ENCODE data around the gene FCHSD2. TPM values are rescaled to one million over a fixed set of nuclear protein-coding genes. Genes with fewer than 3 reads are reported as not detected.
A peak's percentile ranks its signal among the peaks of the same experiment; 100 is the strongest.

FCHSD2 gene
- 2.9 and 4.8 TPM in 2 replicates for total RNA-seq (2014; rRNA removed; shearing (Covaris generic))

DNA sequence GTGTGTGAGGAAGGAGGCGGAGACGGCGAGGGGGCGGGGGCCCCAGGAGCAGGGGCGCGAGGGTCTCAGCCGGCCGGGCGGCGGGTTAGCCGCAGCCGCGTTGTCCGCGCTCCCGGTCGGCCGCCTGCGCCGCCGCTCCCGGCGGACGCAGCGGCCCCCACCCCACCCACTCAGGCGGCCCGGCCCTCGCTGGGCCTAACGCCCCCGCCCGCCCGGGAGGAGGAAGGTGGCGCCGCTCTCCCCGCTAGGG lies at the start of gene FCHSD2:
TSS of gene FCHSD2 (minus strand) at position 191 of the 250 bp plus-strand sequence. CDS start 441 bp downstream, outside the sequence.
- DNase-seq (ENCODE audit: low spot score): no peak

DNA sequence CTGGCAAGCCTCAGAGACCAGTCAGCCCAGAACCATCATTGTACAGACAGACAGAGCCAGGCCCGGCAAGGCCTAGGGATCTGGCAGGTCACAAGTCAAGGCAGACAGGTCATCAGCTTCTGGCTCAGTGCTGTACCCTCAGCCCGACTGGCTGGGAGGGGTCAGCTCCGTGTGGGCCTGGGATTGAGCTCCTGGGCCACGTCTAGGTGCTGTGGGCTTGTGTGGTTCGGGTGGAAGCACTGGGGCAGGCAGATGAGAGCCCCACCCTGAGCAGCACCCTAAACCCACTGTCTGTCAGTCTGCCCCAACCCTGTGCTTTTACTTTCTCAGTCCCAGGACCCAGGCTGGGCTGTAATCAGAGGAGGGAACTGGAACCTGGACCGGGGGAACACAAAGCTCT lies 49.0 kb upstream of the FCHSD2 start:
- DNase-seq (ENCODE audit: low spot score): no peak

DNA sequence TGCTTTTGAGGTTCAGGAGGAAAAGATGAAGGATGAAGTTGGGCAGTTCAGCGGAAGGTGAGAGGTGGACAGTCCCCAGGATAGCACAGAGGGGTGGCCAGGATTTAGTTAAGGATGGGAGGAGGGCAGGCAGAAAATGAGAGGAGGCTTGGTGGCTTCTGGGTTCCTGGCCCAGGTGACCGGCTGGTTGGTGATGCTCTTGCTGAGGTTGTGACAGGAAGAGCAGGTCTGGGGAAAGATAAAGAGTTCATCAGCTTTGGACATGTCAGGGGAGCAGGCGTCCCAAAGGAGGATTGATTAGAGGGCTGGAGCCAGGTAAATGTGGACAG lies 48.4 kb upstream of the FCHSD2 start:
- DNase-seq (ENCODE audit: low spot score): no peak

DNA sequence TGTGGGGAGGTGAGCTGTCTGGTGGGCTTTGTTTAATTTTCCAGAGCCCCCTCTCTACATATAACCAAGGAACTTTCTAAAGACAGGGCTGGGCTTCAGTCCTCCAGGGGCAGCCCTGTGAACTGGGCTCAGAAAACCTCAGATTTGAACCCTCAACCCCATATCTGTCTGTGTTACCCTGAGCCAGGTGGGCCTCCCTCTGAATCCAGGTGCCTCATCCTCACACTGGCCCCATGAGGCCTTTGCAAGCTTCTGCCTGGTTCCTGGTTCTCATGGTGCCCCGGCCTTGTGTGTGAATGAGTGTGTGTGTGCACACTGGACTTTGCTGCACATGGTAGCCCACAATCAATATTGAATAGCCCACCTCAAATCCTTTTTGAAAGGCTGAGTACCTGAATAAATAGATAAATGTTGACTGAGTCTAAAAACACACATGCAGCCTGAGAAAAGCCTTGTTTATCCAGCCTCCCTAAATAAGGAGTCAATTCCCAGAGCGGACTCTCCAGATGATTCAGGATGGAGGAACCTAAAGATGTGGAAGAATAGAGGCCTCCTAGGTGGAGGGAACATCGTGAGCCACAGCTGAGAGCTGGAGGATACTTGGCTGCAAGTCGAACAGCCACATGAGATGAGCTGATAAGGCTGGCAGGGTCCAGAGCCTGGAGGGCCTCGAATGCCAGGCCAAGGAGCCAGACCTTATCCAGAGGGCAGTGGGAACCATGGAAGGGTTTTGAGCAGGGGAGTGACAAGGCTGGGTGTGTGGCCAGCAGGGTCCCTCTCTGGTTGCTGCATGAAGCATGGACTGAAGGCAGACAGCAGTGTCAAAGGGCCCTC lies 47.8 kb upstream of the FCHSD2 start:
- no peak for DNase-seq (ENCODE audit: low spot score)

DNA sequence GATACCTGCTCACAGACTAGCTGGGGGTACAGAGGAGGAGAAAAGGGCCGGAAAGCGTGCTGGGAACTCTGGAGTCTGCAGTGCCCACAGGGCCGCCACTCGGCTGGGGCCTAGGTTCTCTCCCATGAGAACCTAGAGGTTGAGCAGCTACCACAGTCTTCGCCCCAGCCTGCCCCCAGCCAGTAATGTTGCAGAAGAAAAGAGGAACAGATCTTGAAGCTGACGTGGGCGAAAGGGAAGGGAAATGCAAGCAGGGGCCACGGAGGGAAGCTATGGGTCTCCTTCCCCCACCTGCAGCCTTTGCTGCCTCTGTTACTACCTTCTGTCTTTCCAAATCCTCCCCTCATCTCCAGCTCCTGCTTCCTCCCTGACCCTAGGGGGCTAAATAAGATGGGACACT lies 47.2 kb upstream of the FCHSD2 start:
- DNase-seq (ENCODE audit: low spot score): no peak

DNA sequence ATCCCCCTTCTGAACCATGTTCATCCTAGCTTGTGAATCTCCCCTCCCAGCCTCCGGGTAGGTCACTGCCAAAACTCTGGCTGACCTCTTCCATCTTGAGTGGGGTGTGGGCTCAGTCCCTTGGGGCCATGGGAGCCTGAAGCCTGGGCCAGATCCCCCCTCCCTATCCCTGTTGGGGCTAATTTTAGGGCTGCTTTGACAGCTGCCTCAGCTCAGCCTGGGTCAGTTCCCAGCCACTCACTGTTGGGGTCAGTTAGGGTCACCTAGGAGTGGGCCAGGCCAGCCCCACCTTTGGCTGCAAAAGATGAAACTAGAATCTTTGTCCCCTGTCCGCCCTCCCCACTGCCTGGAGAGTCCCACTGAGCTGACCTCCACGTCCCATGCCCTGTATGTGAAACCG lies 46.2 kb upstream of the FCHSD2 start:
- DNase-seq (ENCODE audit: low spot score): no peak

DNA sequence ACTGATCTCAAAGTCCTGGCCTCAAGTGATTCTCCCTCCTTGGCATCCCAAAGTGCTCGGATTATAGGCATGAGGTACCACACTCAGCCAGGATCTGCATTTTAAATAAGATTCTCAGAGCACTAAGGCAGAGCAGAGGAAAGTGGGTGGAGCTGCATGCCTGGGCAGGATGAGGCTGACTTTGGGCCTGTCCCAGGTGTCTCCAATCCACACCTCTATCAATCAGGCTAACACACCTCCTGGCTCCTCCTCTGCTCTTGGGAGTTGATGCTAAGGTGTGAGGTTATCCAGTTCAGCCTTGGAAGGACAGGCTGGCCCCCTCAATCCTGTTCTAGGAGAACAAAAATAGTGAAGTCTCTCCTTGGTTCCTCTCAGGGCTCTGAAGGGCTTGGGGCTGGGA lies 45.7 kb upstream of the FCHSD2 start:
- DNase-seq (ENCODE audit: low spot score): peak; percentile 57

DNA sequence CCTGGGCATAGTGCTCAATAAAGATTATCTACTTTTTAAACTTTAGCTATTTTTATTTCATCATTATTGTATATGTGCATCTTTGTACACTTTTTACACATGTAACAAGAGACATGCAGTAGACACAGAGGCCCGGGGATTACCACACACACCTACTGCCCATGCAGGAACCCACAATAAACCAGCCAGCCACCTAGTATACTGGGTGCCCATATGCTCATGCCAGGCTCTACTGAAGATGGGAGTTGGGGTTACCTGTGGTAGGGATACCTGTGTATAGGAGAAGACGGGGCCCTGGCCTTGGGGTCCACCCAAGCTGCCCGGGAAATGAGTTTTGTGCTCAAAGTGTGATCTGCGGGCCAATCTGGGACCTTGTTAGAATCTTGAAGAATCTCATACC lies 44.8 kb upstream of the FCHSD2 start:
- DNase-seq (ENCODE audit: low spot score): no peak

DNA sequence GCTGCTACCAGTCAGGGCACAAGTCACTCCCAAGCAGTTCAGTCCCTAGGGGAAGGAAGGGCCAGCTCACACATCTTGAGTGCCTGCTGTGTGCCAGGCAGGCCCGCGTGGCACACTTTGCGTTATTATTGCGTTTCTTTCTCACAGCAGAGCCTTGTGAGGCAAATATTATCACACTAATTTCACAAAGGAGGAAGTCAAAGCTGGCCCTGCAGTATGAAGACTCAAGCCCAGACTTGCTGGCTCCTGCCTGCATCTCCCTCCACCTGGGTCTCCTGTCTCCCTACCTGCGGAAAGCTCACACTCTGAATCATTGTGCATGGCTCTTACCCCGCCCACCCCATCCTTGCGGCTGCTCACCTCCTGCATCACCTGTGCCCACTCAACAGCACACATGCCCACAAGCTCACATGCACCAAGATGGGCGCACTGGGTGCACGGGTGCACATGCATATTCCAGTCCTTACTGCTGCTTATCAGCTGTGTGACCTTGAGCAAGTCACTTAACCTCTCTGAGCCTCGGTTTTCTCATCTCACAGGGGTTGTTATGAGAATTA lies 44.3 kb upstream of the FCHSD2 start:
- DNase-seq (ENCODE audit: low spot score): no peak

DNA sequence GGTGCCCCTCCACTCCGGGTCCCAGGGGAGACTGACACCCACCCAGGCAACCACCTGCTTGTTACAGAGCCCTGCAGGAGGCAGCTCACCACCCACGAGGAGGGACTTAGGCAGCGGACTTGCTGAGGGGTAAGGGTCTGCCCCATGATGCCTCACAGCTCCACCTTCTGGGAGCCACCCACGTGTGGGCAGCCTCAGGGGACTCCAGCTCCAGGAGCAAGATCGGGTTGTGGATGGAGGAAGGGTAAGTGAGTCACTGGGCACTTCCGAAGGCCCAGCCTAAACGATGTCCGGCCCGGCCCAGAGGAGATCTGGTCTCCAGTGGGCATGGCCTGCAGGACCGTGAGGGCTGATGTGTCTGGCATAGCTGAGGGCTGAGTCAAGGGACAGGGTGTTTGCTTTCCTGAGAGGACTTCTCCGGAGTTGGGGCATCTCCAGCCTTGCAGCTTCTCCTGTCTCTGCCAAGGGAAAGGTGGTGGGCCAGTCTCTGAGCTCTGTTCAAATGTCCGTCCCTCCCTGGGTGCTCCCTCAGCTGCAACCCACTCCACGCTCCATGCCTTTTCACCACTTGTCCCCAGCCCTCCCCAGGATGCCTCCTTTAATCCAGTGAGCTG lies 43.7 kb upstream of the FCHSD2 start:
- no peak for DNase-seq (ENCODE audit: low spot score)

DNA sequence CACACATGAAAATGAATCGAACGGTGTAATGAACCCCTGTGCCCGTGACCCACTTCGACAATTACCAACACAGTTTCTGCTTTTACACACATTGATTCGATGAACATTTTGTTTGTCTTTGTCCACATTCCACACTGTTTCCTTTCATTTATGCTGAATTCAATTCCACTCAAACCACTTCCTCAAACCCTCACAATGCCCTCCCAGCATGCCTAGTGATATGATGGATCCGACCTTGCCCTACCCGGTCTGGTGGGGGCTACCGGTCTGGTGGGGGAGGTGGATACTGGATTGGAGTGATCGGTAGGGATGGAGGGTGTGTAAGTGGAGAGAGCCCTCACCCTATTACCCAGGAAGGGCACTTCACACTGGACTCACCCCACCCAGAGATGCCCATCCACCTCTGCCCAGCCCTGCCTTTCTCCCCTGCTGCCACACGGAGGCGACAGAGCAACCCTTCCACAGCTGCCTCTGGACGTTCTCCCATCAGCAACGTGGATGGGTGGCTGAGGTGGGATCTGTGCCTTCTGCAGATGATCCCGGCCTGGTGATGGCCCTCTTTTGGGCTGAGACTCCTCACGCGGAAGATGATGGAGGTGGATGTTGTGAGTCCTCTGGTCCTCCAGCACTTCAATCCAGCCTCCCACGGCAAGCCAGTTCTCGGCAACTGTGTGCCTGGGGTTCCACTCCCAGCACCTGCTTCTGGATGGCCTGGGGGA lies 43.0 kb upstream of the FCHSD2 start:
- DNase-seq (ENCODE audit: low spot score): peak; percentile 91

DNA sequence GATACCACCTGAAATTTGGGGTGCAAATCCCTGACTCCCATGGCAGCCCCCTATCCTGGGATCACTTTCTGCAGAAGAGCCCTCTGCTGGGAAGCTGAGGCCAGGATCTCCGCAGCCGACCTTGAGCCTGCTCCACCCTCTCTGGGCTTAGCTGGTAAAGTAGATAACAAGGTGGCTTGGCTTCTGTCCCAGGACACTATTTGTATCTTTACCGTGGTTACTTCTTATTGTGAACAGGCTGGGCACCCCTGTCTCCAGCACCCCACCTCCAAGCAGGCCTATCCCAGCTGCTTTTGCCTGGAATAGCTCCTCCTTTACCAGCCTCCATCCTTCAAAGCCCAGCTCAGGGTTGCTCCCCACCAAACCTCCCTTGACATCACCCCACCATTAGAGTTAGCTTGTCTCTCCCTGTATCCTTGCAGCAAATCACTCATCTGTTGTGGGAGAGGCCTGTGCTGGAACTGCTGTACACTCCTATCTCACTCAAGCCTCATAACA lies 40.8 kb upstream of the FCHSD2 start:
- DNase-seq (ENCODE audit: low spot score): peak; percentile 93

DNA sequence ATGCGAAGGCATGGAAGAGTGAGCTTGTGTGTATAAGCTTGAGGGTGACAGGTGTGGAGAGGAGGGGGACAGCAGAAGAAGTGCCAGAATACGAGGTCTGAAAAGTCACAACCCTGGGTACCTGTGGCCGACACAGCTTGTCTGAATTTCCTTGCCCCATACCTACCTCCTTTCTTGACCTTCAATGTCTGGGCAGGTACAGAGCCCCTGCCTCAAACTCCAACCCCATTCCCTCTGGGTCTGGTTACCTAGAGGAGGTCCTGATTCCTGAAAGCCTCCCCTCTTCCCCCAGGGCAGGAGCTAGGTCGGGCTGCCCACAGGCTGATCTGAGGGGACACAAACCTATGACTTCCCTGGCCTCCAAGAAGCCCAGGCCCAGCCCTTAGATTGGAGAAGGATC lies 36.6 kb upstream of the FCHSD2 start:
- DNase-seq (ENCODE audit: low spot score): no peak

DNA sequence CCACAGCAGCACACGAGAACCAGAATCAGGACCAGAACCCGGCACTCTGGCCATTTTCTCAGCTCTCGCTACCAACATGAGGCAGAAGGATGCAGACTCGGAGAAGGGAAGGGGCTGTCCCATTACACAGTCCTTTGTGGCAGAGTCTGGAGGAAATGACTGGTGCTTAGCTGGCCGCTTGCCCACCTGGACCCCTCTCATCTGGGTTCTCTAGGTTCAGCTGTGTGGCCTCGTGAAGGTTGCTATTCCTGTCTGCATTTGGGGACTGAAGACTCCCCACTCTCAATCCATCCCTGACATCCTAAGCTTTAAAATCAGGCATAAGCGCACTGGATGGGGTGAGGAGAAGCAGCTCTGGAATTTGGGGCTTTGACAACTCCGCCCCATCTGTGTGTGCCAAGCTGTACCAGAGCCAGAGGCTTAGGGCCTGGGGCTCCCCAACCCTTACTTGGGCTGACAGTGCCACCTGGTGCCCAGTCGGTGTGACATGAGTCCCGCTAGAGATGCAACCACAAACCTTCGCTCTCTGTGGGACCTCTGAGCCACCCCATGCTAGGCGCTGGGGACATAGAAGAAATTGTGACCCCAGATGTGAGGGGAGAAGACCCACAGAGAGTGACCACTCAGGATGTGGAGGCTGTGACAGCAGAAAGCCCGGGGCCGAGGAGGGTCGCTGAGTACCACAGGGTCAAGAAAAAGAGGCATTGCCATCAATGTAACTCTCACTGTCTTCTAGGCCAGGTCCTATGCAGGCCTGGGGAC lies 35.8 kb upstream of the FCHSD2 start:
- peak; percentile 93 for DNase-seq (ENCODE audit: low spot score)

DNA sequence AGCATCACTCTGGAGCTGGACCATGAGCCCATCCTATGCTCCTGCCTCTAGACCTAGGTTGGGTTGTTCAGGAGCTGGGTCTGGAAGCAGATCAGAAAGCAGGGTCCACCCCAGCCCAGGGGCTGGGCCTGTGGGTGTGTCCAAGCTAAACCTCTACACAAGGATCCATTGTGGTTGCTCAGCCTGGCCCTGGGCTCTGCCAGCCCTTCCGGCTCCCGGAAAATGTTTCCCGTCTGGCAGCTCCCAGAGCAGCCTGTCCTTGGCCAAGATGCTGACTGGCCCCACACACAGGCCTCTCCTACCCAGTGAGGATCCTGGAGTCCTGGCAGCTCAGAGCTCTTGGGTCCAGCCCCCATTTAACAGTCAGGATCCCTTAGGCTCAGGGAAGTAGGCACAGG lies 35.3 kb upstream of the FCHSD2 start:
- no peak for DNase-seq (ENCODE audit: low spot score)

DNA sequence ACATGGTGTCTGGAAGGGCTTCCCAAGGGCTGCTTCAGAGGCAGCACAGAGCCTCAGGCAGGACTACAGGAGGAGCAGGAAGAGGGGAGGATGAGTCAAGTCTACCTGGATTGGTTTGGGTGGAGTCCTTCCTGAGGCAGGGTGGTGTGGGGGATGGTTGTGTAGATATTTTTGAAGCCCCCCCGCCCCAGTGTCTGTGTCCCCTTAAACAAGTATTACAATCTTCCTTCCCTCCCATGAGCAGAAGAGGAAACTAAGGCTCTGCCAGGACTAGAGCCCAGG lies 34.7 kb upstream of the FCHSD2 start:
- no peak for DNase-seq (ENCODE audit: low spot score)

DNA sequence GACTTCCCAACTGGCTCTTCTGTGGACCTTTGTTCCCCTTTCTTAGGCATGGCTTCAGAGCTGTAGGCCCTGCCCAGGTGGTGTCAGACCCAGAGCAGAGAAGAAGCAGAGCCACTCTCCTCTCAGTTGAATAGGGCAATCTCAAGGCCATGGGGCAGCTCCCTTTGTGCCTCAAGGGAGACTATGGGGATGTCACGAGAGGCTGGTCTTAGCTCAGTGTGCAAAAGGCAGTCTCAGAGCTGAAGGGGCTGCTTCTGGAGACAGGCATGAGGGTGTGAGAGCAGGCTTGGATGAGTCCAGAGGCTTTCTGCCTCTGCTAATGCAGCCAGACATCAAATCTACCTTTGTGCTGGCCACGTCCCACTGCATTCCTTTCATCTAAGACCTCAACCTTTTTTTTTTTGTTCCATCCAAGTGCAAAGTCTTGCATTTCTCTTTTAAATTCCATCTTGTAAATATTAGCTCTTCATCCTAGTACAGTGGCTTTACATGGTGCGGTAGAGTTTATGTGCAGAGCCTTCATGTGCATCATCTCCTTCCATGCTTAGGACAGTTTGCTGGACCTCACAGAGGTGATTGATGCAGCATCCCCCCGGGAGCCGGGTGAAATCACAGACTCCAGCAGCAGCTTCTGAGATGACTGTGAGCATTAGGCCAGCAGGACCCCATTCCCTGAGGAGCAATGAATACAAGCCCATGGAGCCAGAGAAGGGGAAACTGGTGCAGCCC lies 34.2 kb upstream of the FCHSD2 start:
- DNase-seq (ENCODE audit: low spot score): no peak

DNA sequence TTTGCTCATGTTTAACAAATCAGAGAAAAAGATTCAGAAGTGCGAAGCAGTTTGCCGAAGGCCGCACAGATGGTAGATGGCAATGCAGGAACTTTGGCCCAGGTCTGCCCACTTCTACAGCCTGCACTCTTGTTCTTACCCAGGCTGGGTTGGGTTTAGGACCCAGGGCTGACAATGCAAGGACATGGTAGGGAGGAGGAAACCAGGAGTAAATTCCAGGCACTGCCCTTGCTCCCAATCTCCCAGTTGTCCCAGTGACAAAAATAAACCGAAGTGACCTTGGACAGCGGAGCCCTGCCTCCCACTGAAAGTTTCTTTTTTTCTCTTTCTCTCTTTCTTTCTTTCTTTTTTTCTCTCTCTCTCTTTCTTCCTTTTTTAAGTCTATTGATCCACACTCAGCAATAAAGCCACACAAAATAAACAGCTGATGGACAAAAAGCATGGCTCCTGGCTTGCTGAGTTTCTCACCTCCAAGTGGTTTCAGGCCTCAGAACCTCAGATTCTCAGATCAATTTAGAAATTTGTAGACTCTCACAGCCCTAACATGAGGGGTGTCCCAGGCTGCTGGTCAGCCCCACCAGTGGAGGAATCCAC lies 33.5 kb upstream of the FCHSD2 start:
- no peak for DNase-seq (ENCODE audit: low spot score)

DNA sequence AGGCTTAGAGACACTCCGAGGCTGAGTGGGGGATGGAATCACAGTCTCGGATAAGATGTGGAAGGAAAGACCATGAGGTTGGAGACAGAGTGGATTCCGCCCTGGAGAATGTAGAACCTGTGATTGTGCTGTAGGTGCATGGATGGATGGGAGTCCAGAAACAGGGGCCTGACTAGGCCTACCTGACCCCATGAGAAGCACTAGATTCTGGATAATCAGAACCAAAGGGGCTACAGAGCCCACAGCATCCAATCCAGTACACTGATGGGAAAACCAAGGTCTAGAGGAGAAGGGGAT lies 32.3 kb upstream of the FCHSD2 start:
- no peak for DNase-seq (ENCODE audit: low spot score)

DNA sequence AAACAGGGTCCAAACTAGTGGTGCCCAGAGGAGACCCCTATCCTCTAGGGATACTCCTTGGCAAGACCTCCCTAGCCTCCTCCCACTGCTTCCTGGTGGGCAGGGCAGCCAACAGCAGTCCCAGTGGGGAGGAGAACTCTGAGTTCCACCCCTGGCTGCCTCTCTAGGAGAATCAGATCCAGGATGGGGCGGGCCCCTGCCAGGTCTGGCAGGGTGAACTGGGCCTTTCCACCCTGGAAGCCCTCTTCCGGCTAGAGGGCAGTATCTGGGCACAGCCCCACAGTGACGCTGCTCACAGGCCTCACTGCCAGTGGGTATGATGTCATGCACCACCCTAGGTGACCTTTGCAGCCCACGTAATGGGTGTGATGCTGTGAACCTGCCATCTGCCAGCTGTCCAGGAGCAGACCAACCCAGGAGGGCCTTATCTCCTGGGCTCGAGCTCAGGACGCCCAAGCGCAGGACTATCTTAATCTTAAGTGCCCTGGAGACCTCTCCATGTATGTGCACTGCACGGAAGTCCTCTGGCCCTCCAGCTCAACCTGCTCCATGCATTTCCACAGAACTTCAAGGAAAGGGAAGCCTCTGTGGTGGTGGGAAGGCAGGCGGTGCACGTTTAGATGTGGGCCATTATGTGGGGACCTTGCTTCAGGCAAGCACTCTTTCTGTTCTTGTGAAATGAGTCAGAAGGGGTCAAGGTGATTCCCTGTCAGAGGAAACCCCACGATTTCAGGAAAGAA lies 31.8 kb upstream of the FCHSD2 start:
- DNase-seq (ENCODE audit: low spot score): no peak
